Stimulated activated CD4-positive, alpha-beta T cell treated with anti-CD3 and anti-CD28 coated beads, Interleukin-15, amount 100 ng/mL, for 24 hours (primary cell): Measurements from ENCODE around the gene CD2AP.
"Not testable (repeated sequence)": the region's sequence is repeated elsewhere in the genome, so short reads cannot be mapped to it uniquely, and the experiment has no call there.

Experiments
- DNase-seq: peaks from one replicate; pipeline ENCODE4 v3.0.0-alpha.2; 2020

The CD2AP gene

DNA sequence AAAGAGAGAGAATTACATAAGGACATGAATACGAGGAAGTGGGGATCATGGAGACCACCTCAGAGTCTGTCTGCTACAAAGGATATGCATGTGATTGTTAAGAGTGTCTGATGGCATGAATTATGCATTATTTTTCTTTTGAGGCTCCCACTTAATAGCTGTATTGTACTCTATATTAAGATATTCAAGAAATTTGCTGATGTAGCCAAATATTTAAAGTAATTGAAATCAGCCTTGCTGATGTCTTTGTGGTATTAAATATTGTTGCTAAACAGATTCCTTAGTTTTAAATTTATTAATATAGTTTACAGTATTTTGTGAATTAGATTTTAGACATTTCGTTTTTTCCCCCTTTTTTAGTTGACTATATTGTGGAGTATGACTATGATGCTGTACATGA, 25.3 kb downstream of the CD2AP start:
- no peak for DNase-seq

DNA sequence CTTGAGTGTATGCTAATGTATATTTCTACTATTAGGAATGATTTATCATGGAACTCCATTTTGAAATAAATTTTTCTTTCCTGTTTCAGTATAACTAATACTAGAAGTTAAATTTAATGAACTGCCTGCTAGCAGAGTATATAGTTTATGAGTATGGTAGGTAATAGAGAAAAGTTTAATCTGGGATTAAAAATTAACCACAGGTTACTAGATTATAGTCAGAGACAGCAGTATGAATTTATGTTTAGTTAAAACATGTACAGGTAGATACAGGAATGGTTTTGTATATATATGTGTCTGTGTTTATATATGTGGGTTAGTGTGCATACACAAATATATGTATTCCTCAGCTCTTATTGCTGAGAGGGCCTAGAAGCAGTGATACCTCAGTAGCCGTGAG, 32.3 kb downstream of the CD2AP start:
- no peak for DNase-seq

DNA sequence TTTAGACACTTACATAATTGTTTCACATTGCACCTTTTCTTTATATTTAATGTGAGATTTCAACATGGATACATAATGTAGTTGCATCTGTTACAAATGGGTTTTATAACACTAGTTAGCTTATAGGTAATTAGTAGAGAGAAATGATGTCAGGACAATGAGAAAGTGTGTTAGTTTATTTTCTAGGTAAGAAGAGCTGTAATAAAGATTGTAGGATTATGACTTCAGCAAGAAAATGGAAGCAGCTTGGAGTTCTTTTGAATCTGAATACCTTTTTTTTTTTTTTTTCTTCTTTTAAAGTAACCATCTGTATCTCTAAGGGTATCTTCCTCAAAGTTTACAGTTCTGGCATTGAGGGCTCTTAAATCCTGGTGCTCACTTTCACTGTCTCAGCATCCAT, 35.3 kb downstream of the CD2AP start:
- no peak for DNase-seq

DNA sequence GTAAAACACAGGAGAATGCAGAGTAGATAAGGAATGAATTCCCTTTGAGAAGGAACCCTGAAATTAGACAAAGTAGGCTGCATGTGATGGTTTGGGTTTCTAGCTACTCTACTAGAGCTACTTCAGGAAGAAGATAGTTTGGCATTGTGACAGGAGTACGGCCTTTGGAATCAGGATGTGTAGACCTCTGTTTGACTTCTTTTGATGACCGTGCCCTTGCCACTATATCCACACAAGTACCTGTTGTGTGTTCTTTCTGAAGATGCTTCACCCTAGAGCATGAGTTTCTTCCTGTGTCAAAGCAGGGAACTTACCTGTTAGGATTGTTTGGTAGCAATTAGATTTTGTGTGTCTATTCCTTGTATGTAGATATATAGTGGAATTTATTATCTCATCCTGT, 41.7 kb downstream of the CD2AP start:
- no peak for DNase-seq

DNA sequence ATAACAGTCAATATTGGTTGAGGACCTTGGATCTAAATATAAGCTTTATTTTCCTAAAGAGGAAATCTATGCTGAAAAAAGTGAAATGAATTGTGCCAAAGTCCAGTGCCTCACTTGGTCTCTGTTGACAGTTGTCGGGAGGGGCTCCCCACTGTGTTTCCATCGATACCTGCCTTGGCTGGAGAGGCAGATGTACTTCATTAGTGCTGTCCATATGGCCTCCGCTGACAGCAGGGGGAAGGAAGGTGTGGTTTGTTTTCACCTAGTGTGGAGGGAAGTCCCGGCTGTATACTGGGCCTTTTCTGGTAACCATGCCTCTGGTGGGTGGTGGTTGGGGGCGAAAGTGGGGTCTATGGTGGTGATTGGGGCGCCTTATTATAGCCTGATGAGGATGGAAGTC, 42.7 kb downstream of the CD2AP start:
- no peak for DNase-seq

DNA sequence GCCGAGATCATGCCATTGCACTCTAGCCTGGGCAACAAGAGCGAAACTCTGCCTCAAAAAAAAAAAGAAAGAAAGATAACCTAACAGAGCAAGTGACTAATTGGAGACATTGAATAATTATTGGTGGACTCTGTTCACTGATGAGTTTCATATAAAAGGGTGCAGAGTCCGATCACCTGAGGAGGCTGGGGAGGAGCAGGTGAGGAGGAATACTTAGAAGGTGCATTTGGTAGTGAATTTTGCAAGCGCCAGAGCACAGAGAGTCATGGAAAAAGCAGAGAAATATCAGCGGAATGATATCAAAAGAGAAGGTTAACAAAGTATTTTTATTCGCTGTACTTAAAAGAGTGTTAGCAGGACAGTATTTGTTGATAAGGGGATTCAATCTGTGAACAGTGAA, 44.4 kb downstream of the CD2AP start:
- DNase-seq: no peak

DNA sequence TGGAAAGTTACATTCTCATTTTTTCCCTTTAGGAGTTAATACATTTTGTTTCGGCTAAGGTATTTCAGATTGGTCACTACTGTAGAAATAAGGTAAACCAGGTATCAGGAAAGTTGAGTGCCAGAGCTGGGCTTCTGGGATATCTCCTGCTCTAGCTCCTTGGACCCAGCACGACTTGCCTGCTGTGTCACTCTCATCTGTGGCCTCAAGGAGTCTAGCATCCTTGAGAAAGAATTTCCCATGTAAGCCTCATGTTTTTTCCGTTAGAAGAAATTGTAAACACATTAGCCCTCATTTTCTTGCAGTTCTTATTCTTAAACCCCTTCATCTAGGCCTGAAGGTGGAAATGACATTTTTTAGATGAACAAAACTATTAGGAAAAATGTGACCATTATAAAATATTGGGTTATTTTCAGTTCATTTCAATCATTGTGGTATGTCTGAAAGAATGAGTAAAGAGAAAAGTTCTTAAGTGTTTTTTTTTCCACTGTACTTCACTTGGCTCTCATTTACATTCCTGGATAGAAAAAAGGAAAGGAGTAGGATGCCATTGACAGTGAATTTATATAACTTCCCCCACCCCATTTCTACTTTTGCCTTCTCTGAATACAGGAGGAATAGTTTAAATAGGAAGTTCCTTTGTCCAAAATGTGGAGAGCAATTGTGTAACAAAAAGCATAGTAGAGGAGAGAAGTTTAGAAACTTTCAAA, 46.7 kb downstream of the CD2AP start:
- DNase-seq: no peak

DNA sequence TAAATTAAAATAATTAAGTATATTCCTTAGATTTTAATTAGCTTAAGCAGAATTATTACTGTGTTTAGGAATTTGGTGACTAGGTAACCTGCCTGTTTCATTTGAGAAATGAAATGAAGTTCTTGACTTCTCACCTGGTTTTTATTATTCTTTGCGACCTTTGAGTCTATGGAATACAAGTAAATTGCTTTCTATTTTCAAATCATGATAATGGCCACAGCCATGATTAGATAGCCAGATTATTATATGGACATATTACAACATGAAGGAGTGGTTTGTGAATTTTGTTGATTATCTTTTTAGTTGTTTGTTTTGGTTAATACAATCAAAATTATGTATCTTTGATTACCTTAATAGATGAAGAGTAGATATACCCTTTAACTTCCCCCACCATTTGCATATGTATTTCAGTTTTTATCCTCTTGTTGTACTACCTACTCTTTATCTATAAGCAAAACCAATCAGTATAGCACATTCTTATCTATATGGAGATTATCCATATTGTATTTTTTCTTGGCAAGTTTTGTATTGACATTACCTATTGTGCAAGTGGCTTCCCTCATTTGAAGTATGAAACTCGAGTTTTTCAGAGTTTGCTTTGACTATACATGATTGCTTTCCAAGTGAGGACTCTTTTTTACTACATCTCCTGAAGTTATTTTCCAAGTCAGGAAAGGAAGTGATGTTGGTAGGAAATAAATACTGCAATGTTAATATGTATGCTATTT, 47.9 kb downstream of the CD2AP start:
- DNase-seq: no peak

DNA sequence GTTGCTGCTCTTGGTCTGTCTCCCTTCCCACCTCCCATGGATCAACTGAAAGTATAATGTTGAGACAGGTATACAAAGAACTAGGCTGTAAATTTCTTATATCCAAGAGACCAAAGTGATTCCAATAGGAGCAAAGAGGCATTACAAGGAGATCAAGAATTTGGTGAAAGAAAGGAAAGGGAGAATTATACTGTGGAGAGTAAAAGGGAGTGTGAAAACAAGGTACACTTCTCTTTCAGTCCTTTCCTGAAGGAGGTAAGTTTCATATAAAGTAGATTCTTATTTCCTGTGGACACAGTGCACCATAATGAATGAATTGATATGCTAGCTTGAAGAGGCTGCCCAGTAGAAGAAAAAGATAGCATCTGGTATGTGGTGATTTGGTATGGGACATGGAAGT, 49.7 kb downstream of the CD2AP start:
- DNase-seq: no peak

DNA sequence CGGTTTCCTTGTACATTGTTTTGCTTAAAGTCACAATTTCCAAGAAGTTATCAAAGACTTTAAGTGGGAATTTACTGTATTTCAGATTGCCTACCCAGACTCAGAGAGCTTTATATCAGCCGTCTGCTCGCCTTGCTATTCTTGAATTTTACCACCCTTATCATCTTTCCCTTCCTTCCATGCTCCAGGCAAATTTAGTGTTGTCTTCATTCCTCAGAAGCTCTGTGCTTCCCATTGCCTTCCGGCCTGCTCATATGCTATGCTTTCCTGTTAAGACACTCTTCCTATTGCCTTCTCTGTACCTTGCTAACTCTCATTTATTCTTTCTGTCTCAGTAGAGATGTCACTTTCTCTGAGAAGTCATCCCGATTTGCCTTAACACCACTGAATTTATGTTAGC, 52.1 kb downstream of the CD2AP start:
- DNase-seq: no peak

DNA sequence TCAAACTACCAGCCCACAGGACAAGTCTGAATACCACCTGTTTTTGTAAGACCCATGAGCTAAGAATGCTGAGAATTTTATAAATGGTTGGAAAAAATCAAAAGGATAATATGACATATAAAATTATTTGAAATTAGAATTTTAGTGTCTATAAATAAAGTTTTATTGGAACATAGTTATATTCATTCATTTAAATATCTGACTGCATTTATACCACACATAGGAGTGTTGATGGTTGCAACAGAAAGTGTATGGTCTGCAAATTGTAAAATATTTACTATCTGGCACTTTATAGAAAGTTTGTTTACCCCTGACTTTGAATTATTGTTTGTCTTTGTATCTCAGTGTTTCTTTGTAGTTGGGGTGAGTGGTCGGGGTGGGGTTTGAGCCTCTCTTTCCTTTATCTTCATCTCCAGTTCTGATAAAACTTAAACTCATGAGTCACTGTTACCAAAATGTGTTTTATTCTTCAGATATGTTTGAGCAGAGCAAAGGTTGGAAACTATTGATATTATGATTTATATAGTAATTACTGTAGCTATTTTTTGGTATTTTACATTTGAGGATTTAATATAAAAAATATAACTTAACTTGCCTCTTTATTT, 55.5 kb downstream of the CD2AP start:
- DNase-seq: no peak

DNA sequence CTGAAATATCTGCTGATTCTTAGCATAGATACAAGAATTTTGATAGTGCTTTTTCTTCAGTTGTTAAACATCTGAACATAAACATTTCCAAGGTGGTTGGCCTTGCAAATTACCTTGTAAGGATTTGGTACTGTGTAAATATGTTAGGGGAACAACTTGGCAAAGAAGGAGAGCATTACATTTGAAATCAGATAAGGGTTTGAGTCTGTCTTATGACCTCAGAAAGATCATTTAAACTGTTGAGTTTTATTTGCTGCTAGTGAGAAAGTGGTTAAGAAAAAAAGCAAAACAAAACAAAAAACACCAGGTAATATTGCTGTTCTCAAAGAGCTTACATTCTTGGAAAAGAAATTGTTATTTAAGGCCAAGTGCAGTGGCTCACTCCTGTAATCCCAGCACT, 56.5 kb downstream of the CD2AP start:
- no peak for DNase-seq

DNA sequence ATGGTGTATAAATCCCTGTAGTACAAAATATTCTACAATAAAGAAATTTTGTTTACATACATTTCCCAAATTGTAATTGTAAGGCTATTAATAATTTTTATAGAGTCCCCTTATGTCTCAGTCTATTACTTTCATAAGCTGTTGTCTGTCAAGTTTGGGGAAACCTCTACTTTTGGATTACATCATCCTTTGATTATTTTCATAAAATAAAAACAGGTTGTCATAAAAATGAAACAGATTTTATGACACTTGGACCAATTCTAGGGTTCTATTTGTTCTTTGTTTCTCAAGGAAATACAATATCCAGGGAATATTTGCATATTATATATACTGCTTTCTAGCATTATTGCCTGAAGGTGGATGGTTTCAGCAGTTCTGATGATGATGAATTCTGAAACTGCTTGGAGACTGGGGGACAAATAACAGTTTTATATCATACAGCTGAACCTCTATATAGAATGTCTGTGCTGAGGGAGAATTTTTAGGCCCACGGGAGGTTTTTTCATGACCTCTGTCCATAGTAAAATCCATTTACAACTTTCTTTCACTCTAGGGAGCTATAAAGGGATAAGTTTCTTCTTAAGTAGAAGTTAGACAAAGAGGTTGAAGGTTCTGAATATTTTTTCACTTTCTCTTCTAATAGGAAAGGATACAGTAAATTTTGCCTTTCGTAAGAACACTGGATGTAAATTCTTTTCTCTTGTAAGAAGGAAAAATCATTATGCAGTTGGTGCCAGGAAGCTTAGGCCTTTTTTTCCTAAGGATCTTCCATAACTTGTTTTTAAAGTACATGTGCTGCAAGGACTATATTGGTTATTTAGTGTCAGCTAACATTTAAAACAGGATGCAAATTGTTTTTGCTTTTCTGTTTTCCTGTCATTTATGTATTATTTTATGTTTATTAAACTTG, 58.0 kb downstream of the CD2AP start:
- no peak for DNase-seq

DNA sequence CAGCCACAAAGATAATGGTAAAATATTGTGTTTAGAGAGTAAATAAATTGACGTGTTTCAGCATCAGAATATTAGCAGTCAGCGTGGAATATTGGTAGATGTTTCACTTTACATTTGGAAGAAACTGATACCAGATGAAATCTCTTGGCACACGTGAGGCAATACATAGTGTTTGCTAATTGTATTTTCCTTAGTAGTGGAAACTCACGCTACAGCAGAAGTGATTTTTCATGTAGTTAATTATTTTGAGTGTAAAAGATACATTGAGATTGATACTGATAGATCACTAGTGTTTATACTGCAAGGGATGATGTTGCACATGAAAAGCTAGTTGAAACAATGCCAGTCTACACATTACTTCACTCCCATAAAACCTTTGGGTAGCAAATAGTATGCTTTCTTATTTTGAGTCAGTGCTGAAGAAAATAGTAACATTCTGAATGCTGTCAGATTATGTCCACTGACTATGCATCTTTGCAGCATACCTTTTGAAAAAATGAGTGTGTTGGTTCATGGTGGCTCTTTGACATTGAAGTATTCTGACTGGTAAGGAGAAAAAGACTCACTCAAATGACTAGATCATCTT, 59.3 kb downstream of the CD2AP start:
- no peak for DNase-seq

DNA sequence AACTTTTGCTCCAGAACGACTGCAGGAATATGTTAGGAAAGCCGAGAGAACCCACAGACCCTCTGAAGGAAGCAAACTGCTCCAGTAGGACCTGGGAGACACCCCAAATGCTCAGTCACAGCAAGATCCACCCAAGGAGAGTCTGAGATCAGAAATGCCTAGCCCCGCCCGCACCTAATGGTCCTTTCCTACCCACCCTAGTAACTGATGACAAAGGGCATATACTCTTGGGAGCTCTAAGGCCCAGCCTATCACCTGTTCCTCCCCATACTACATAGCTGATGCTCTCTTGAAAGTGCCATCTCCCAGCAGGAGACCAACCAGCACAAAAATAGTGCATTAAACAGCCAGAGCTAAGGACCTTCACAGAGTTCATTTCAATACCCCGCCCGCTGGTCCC, 67.6 kb downstream of the CD2AP start:
- no peak for DNase-seq

DNA sequence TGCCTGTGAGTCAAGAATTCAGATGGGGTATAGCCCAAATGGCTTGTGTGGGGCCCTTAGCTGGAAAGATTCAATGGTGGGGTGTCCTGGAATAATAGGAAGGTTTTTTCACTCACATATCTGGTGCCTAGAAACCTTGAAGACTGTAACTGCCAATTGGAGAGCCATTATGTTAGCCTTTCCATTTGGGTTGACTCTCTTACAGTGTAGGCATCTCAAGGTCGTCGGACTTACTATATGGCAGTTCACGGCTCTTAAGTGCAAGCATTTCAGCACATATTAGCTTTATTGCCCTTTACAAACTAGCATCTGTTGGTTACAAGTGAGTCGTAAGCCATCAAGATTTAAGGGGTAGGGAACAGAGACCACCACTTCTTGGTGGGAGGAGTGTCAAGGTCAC, 74.1 kb downstream of the CD2AP start:
- no peak for DNase-seq

DNA sequence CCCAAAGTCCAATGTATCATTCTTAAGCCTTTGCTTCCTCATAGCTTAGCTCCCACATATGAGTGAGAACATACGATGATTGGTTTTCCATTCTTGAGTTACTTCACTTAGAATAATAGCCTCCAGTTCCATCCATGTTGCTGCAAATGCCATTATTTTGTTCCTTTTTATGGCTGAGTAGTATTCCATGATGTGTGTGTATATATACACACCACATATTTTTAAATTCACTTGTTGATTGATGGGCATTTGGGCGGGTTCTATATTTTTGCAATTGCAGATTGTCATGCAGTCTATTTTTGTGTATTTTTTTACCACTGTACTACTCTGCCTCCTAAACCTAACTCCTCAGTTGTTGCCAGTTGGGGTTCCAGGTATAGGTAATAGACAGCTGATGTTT, 74.7 kb downstream of the CD2AP start:
- no peak for DNase-seq

DNA sequence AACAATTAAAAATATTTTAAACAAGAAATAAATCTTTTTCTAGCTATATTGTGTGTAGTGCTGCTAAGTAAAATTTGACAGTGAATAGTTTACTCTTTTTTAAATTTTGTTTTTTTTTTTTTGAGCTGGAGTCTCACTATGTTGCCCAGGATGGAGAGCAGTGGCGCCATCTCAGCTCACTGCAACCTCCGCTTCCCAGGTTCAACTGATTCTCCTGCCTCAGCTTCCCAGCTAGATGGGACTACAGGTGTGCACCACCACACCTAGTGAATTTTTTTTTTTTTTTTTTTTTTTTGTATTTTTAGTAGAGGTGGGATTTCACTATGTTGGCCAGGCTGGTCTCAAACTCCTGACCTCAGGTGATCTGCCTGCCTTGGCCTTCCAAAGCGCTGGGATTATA, 75.7 kb downstream of the CD2AP start:
- not testable (repeated sequence) for DNase-seq

DNA sequence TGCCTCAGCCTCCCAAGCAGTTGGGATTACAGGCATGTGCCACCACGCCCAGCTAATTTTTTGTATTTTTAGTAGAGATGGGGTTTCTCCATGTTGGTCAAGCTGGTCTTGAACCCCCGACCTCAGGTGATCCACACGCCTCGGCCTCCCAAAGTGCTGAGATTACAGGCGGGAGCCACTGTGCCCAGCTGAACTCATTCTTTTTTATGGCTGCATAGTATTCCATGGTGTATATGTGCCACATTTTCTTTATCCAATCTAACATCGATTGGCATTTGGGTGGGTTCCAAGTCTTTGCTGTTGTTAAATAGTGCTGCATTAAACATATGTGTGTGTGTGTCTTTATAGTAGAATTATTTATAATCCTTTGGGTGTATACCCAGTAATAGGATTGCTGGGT, 78.9 kb downstream of the CD2AP start:
- DNase-seq: not testable (repeated sequence)

DNA sequence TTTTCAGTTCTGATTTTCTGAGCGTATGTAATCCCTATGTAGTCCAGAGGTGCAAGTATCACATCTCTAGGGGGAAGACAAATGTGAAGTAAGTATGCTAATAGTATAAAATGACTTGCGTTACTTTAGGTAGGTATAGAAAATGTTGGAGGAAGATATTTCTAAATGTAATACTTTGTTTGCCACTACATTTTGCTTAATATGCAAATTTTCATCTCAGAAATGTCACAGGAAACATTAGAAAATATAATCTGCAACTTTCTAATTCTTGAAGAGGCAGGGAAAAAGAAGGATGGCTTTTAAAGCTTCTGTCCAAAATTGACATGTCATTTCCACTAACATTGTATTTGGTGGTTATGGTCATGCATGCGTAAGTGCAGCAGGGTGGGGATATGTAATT, 85.6 kb downstream of the CD2AP start:
- no peak for DNase-seq

DNA sequence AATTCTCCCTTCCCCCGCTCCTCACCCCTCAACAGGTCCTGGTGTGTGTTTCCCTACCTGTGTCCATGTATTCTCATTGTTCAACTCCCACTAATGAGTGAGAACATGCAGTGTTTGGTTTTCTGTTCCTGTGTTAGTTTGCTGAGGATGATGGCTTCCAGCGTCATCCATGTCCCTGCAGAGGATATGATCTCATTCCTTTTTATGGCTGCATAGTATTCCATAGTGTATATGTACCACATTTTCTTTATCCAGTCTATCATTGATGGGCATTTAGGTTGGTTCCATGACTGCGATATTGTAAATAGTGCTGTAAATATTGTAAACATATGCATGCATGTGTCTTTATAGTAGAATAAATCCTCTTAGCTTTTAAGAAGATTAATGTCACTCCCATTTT, 89.0 kb downstream of the CD2AP start:
- DNase-seq: not testable (repeated sequence)

DNA sequence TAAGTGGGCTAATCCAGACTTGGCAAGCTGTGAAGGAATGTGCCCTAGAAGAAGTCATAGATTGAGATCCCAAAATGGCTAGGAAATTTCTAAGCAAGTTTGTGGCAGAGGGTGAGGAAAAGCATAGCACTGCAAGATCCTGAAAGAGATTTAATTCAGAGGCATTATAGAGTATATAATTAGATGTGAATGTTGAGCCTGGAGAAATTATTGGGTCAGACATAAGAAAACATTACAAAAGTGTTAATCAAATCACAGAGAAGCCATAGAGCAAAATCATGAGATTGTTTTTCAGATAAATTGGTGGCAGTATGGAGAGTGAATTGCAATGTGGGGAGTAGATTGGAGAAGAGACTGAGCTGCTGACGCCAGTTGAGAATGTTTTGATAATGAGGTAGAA, 90.0 kb downstream of the CD2AP start:
- DNase-seq: no peak

DNA sequence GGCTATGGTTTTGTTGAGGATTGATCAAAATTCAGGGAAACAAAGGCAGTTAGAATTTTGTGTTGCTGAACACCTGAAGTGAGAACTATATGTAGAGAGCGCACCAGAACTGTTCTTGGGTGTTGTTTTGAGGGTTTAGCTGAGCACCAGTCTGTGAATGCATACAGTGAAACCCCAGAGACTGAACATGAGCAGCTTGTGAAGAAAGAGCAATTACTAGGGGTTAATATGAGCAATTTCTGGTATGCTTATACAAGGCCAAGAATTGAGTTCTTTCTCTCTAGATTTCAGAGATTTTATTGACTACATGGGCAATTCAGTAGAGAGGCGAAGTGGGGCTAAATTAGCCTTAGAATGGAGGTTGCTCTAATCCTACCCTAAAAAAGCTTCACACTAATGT, 93.9 kb downstream of the CD2AP start:
- DNase-seq: no peak
